Neural cell (in vitro differentiated cells): ENCODE data around the gene LRRC4. TPM values are rescaled to one million over a fixed set of nuclear protein-coding genes. Genes with fewer than 3 reads are reported as not detected.

Source experiments
- H2AFZ ChIP-seq: fragments of 200-600, 300-800 bp; sonication (generic), shearing (Covaris generic); 2 replicates; pipeline ENCODE4 v1.6.0; 2014; ENCODE audit warnings: low read depth, mild to moderate bottlenecking, antibody characterized with exemption, low read length, moderate library complexity
- H3F3A ChIP-seq: fragments of 200-600 bp; shearing (Covaris generic); 2 replicates; pipeline ENCODE4 v1.6.1; 2016; ENCODE audit warnings: mild to moderate bottlenecking, moderate library complexity, mixed read lengths, antibody characterized with exemption, low read length; ENCODE audit not compliant: insufficient read depth, poor library complexity, severe bottlenecking
- H3K27ac ChIP-seq: fragments of 200-600, 300-800 bp; sonication (generic), shearing (Covaris generic); 2 replicates; pipeline ENCODE4 v1.5.1; 2014; ENCODE audit warnings: mild to moderate bottlenecking, low read length, moderate library complexity
- H3K27me3 ChIP-seq: fragments of 300-800, 200-600 bp; sonication (generic), shearing (Covaris generic); 2 replicates; pipeline ENCODE4 v1.6.0; 2014; ENCODE audit warnings: mild to moderate bottlenecking, low read depth, low read length, moderate library complexity; ENCODE audit not compliant: insufficient read depth
- H3K36me3 ChIP-seq: fragments of 300-800, 200-600 bp; sonication (generic), shearing (Covaris generic); 2 replicates; pipeline ENCODE4 v1.5.1; 2014; ENCODE audit warnings: mild to moderate bottlenecking, antibody characterized with exemption, low read length, moderate library complexity; ENCODE audit not compliant: insufficient read depth
- H3K4me2 ChIP-seq: fragments of 300-800, 200-600 bp; sonication (generic), shearing (Covaris generic); 2 replicates; pipeline ENCODE4 v1.6.0; 2014; ENCODE audit warnings: mild to moderate bottlenecking, low read length
- H3K4me3 ChIP-seq: fragments of 300-800, 200-600 bp; sonication (generic), shearing (Covaris generic); 2 replicates; pipeline ENCODE4 v1.5.1; 2014; ENCODE audit warnings: mild to moderate bottlenecking, low read length, moderate library complexity
- H3K79me2 ChIP-seq: fragments of 200-600 bp; shearing (Covaris generic); replicated peaks from 2 replicates; pipeline ENCODE4 v1.6.0; 2014; ENCODE audit warnings: mild to moderate bottlenecking, low read length, moderate library complexity; ENCODE audit not compliant: insufficient read depth
- H3K9ac ChIP-seq: fragments of 300-800, 200-600 bp; sonication (generic), shearing (Covaris generic); 2 replicates; pipeline ENCODE4 v1.6.1; 2016; ENCODE audit warnings: mild to moderate bottlenecking, low read length, mixed read lengths
- H3K9me2 ChIP-seq: fragments of 200-600 bp; shearing (Covaris generic); 2 replicates; pipeline ENCODE4 v1.6.1; 2016; ENCODE audit warnings: mild to moderate bottlenecking, low read length, mixed read lengths; ENCODE audit not compliant: insufficient read depth
- H3K9me3 ChIP-seq: fragments of 200-600, 300-800 bp; sonication (generic), shearing (Covaris generic); 2 replicates; pipeline ENCODE4 v1.6.1; 2016; ENCODE audit warnings: mild to moderate bottlenecking, mixed run types, low read length, moderate library complexity, mixed read lengths
- H4K20me1 ChIP-seq: fragments of 200-600 bp; shearing (Covaris generic); 2 replicates; pipeline ENCODE4 v1.6.1; 2016; ENCODE audit warnings: mild to moderate bottlenecking, mixed run types; ENCODE audit not compliant: insufficient read depth
- CTCF ChIP-seq: fragments of 450-650 bp; IDR thresholded peaks from 2 replicates; pipeline ENCODE4 v1.5.1; 2014; ENCODE audit warnings: antibody characterized with exemption, mild to moderate bottlenecking, moderate library complexity; ENCODE audit not compliant: poor library complexity, severe bottlenecking
- EP300 ChIP-seq: fragments of 450-650 bp; conservative IDR thresholded peaks from 2 replicates; pipeline ENCODE4 v1.6.1; 2014; ENCODE audit warnings: antibody characterized with exemption, mild to moderate bottlenecking, moderate library complexity; ENCODE audit not compliant: poor library complexity, severe bottlenecking
- EZH2 ChIP-seq: fragments of 200-600, 300-800 bp; shearing (Covaris generic), sonication (generic); IDR thresholded peaks from 2 replicates; pipeline ENCODE4 v1.6.1; 2014; ENCODE audit warnings: antibody characterized with exemption, low read length, borderline replicate concordance, mild to moderate bottlenecking; ENCODE audit not compliant: insufficient read depth, poor library complexity, severe bottlenecking
- MXI1 ChIP-seq: fragments of 450-650 bp; conservative IDR thresholded peaks from 2 replicates; pipeline ENCODE4 v1.6.1; 2014; ENCODE audit warnings: antibody characterized with exemption, mild to moderate bottlenecking; ENCODE audit not compliant: poor library complexity, severe bottlenecking
- POLR2AphosphoS5 ChIP-seq: IDR thresholded peaks from 2 replicates; pipeline ENCODE4 v1.6.1; 2012
- RAD21 ChIP-seq: fragments of 450-650 bp; conservative IDR thresholded peaks from 2 replicates; pipeline ENCODE4 v1.6.1; 2014; ENCODE audit warnings: antibody characterized with exemption, mild to moderate bottlenecking, moderate library complexity
- REST ChIP-seq: IDR thresholded peaks from 2 replicates; pipeline ENCODE4 v1.6.1; 2012; ENCODE audit warnings: borderline replicate concordance
- SMC3 ChIP-seq: fragments of 450-650 bp; conservative IDR thresholded peaks from 2 replicates; pipeline ENCODE4 v1.6.1; 2014; ENCODE audit warnings: antibody characterized with exemption, mild to moderate bottlenecking, moderate library complexity; ENCODE audit not compliant: poor library complexity
- TAF1 ChIP-seq: IDR thresholded peaks from 2 replicates; pipeline ENCODE4 v1.6.1; 2012; ENCODE audit warnings: low read depth
- polyA plus RNA-seq: library from polyadenylated mRNA; depleted of rRNA; stranded (reverse); fragments of >200 nt; gene quantifications from 2 replicates; pipeline ENCODE4 v1.2.3, GENCODE V29; 2014

The LRRC4 gene
- polyA plus RNA-seq, 1 donor from 2014 or later: 15.7 TPM

GRCh38 chr7:128014811-128015210 lies 16.4 kb downstream of the LRRC4 start:
- no peak overlapping the region for H3K4me3 ChIP-seq
- no peaks in the 10 kb centered on the region for H3K27me3 ChIP-seq
- TF ChIP-seq EP300 (no peak), RAD21 (no peak), EZH2 (no peak), TAF1 (no peak), REST (no peak), MXI1 (no peak), CTCF (no peak), POLR2AphosphoS5 (no peak), SMC3 (no peak)
- H3K27ac ChIP-seq: no peak overlapping the region
- H2AFZ ChIP-seq: no peak overlapping the region
- no peaks in the 10 kb centered on the region for H3F3A ChIP-seq
- H3K9me3 ChIP-seq: no peaks in the 10 kb centered on the region
- H4K20me1 ChIP-seq: no peaks in the 10 kb centered on the region
- peaks cover 8% of the 10 kb centered on the region for H3K79me2 ChIP-seq
- no peaks in the 10 kb centered on the region for H3K36me3 ChIP-seq
- no peak overlapping the region for H3K9ac ChIP-seq
- H3K4me2 ChIP-seq: no peak overlapping the region
- no peaks in the 10 kb centered on the region for H3K9me2 ChIP-seq

GRCh38 chr7:128011131-128011661 lies 20.0 kb downstream of the LRRC4 start:
- Histone ChIP-seq H4K20me1 (no peaks in the 10 kb centered on the region), H3F3A (no peaks in the 10 kb centered on the region), H3K79me2 (peaks cover 3% of the 10 kb centered on the region), H3K9ac (no peak overlapping the region), H3K36me3 (peaks cover 4% of the 10 kb centered on the region), H3K4me3 (no peak overlapping the region), H3K9me3 (no peaks in the 10 kb centered on the region), H3K27me3 (no peaks in the 10 kb centered on the region), H3K27ac (no peak overlapping the region), H3K9me2 (no peaks in the 10 kb centered on the region), H3K4me2 (no peak overlapping the region), H2AFZ (no peak overlapping the region)
- TF ChIP-seq RAD21 (no peak), POLR2AphosphoS5 (no peak), MXI1 (no peak), EZH2 (no peak), SMC3 (no peak), REST (no peak), TAF1 (no peak), CTCF (no peak), EP300 (no peak)
